IMR-90 (cell line): Measurements from ENCODE around the gene SLC24A3. TPM values are rescaled to one million over a fixed set of nuclear protein-coding genes. Genes with fewer than 3 reads are reported as not detected.

Experiments used
- ATAC-seq: fragments of 200-7000 bp; cut with Tn5 transposase; 2 replicates; pipeline ENCODE4 v1.9.1; 2020; ENCODE audit warnings: low read depth, mild to moderate bottlenecking, moderate library complexity
- BruUV-seq: library from RNA; stranded (reverse); fragments of 400-500 nt; replicated peaks from 2 replicates; lab custom pipeline; 2021; lab: Mats Ljungman, UMichigan
- CTCF ChIA-PET: fragments of 300-600 bp; formaldehyde crosslinking; extraction: SDS; loops from one replicate; lab custom pipeline; 2021; ENCODE audit warnings: antibody characterized with exemption; lab: Yijun Ruan, JAX
- POLR2A ChIA-PET: fragments of 300-600 bp; sonication (Branson Sonifier 250); formaldehyde crosslinking; loops from one replicate; lab custom pipeline; 2022; ENCODE audit warnings: antibody characterized with exemption; ENCODE audit not compliant: unreplicated experiment; lab: Charles Lee
- DNase-seq: peaks from one replicate; pipeline ENCODE4 v3.0.0; 2013
- H2AFZ ChIP-seq: replicated peaks from 2 replicates; pipeline ENCODE3; 2013; ENCODE audit warnings: low read length, mild to moderate bottlenecking; ENCODE audit not compliant: poor library complexity
- H2AK5ac ChIP-seq: 2 replicates; pipeline ENCODE4 v1.6.1; 2013; ENCODE audit warnings: low read depth, low read length, inconsistent platforms
- H2AK9ac ChIP-seq: replicated peaks from 2 replicates; pipeline ENCODE3; 2013; ENCODE audit warnings: mild to moderate bottlenecking, low read depth, low read length, moderate library complexity; ENCODE audit not compliant: poor library complexity
- H2BK120ac ChIP-seq: 2 replicates; pipeline ENCODE4 v1.6.1; 2013; ENCODE audit warnings: low read depth, low read length, inconsistent platforms
- H2BK15ac ChIP-seq: 3 replicates; pipeline ENCODE4 v1.6.1; 2013; ENCODE audit warnings: low read depth, low read length, inconsistent platforms
- H2BK20ac ChIP-seq: 2 replicates; pipeline ENCODE4 v1.6.1; 2013; ENCODE audit warnings: low read depth, mild to moderate bottlenecking, inconsistent platforms, low read length, moderate library complexity
- H2BK5ac ChIP-seq: 2 replicates; pipeline ENCODE4 v1.6.1; 2013; ENCODE audit warnings: mild to moderate bottlenecking, low read depth, low read length, inconsistent platforms; ENCODE audit not compliant: poor library complexity, severe bottlenecking
- H3K14ac ChIP-seq: replicated peaks from 2 replicates; pipeline ENCODE4 v1.6.1; 2013; ENCODE audit warnings: low read depth, low read length, inconsistent platforms
- H3K18ac ChIP-seq: 2 replicates; pipeline ENCODE4 v1.6.1; 2013; ENCODE audit warnings: low read depth, low read length, control low read depth
- H3K23ac ChIP-seq: 2 replicates; pipeline ENCODE4 v1.6.1; 2013; ENCODE audit warnings: low read depth, low read length, inconsistent platforms
- H3K27ac ChIP-seq: 2 replicates; pipeline ENCODE4 v1.5.1; 2013; ENCODE audit warnings: mild to moderate bottlenecking, control low read depth, low read length; ENCODE audit not compliant: insufficient read depth
- H3K27me3 ChIP-seq: 2 replicates; pipeline ENCODE4 v1.6.1; 2013; ENCODE audit warnings: low read length; ENCODE audit not compliant: control insufficient read depth, insufficient read depth
- H3K36me3 ChIP-seq: 2 replicates; pipeline ENCODE4 v1.6.1; 2013; ENCODE audit warnings: low read length, mixed read lengths; ENCODE audit not compliant: control insufficient read depth, insufficient read depth
- H3K4ac ChIP-seq: 2 replicates; pipeline ENCODE4 v1.6.1; 2013; ENCODE audit warnings: low read depth, low read length, inconsistent platforms
- H3K4me1 ChIP-seq: 2 replicates; pipeline ENCODE4 v1.6.1; 2013; ENCODE audit warnings: low read length, mixed read lengths; ENCODE audit not compliant: control insufficient read depth, insufficient read depth
- H3K4me2 ChIP-seq: 2 replicates; pipeline ENCODE4 v1.6.1; 2013; ENCODE audit warnings: low read depth, mild to moderate bottlenecking, control low read depth, low read length, moderate library complexity
- H3K4me3 ChIP-seq: 2 replicates; pipeline ENCODE4 v1.5.1; 2013; ENCODE audit warnings: low read depth, mild to moderate bottlenecking, control low read depth, low read length, moderate library complexity; ENCODE audit not compliant: insufficient read depth
- H3K56ac ChIP-seq: 2 replicates; pipeline ENCODE4 v1.6.1; 2013; ENCODE audit warnings: low read length, inconsistent platforms; ENCODE audit not compliant: insufficient read depth; ENCODE audit errors: extremely low read depth
- H3K79me1 ChIP-seq, 2 experiments: 2 replicates each; pipeline ENCODE4 v1.6.1; 2013; ENCODE audit warnings: low read length in 2 of 2, inconsistent platforms in 1 of 2, low read depth in 1 of 2
- H3K9ac ChIP-seq: 2 replicates; pipeline ENCODE4 v1.6.1; 2013; ENCODE audit warnings: low read depth, low read length, control low read depth
- H3K9me1 ChIP-seq: 2 replicates; pipeline ENCODE4 v1.6.1; 2013; ENCODE audit warnings: low read length, inconsistent platforms; ENCODE audit not compliant: insufficient read depth
- H3K9me3 ChIP-seq: 2 replicates; pipeline ENCODE4 v1.6.1; 2013; ENCODE audit warnings: low read length; ENCODE audit not compliant: control insufficient read depth, insufficient read depth
- H4K20me1 ChIP-seq: 2 replicates; pipeline ENCODE4 v1.6.1; 2013; ENCODE audit warnings: low read length, inconsistent platforms; ENCODE audit not compliant: insufficient read depth
- H4K5ac ChIP-seq: 2 replicates; pipeline ENCODE4 v1.6.1; 2013; ENCODE audit warnings: mild to moderate bottlenecking, low read depth, low read length, control low read depth
- H4K8ac ChIP-seq, 2 experiments: 2 replicates each; pipeline ENCODE4 v1.6.1; 2013; ENCODE audit warnings: low read depth in 2 of 2, low read length in 2 of 2, control low read depth in 1 of 2, inconsistent platforms in 1 of 2
- H4K91ac ChIP-seq: 2 replicates; pipeline ENCODE4 v1.6.1; 2013; ENCODE audit warnings: low read depth, low read length, inconsistent platforms; ENCODE audit not compliant: insufficient read depth
- ELK1 ChIP-seq: fragments of 150-350 bp; IDR thresholded peaks from 2 replicates; pipeline ENCODE4 v1.6.1; 2016; ENCODE audit warnings: low read depth, mild to moderate bottlenecking, low read length, moderate library complexity, borderline replicate concordance
- FOS ChIP-seq: fragments of 150-350 bp; IDR thresholded peaks from 2 replicates; pipeline ENCODE4 v1.6.1; 2016; ENCODE audit warnings: low read depth, low read length
- MAZ ChIP-seq: IDR thresholded peaks from 2 replicates; pipeline ENCODE4 v1.6.1; 2012; ENCODE audit warnings: low read depth, mild to moderate bottlenecking, low read length, improper control_type of control experiment, moderate library complexity, borderline replicate concordance
- WGBS, 2 experiments: methylation state at CpG; one replicate each; pipeline versions ENCODE4 v1.1.5 to v1.1.7; 2013; ENCODE audit warnings: missing lambda C conversion rate in 2 of 2; ENCODE audit not compliant: insufficient read length in 1 of 2; ENCODE audit errors: extremely low coverage in 2 of 2; 5-methylcytosine and 5-hydroxymethylcytosine counted together
- dilution Hi-C: fragments of 300-500 bp; cut with HindIII; formaldehyde crosslinking; loops from one replicate; pipeline ENCODE4 v1.14.3; 2018; ENCODE audit warnings: low sequenced_read_pairs; ENCODE audit not compliant: unreplicated experiment
- in situ Hi-C: fragments of 300-500 bp; cut with MboI; formaldehyde crosslinking; loops from 3 replicates; pipeline ENCODE4 v1.14.3; 2019; ENCODE audit warnings: low sequenced_read_pairs, inconsistent platforms, mixed read lengths
- intact Hi-C: fragments of 100-400 bp; cut with micrococcal nuclease; formaldehyde crosslinking; loops from 2 replicates; pipeline ENCODE4 v1.10.0; 2022
- polyA plus RNA-seq, 3 experiments: library from polyadenylated mRNA; depleted of rRNA; stranded (reverse); fragments of >200 nt; gene quantifications; 2 replicates each; pipeline ENCODE4 v1.2.3, GENCODE V29; 2012; ENCODE audit warnings: low replicate concordance in 1 of 3
- total RNA-seq: library from RNA; depleted of rRNA; stranded (reverse); fragments of >200 nt; gene quantifications from 2 replicates; pipeline ENCODE4 v1.2.3, GENCODE V29; 2012

Gene SLC24A3
- total and polyA plus RNA-seq, 2 of the 4 experiments (the other 2 are of a cell fraction) = not detected

GRCh38 chr20:19508449-19508848 lies 296.0 kb downstream of the SLC24A3 start:
- Histone ChIP-seq H3K4ac (no peak overlapping the region), H3K27me3 (no peaks in the 10 kb centered on the region), H3K4me1 (no peaks in the 10 kb centered on the region), H2AK9ac (no peak overlapping the region), H3K79me1 (no peaks in the 10 kb centered on the region), H2BK20ac (no peak overlapping the region), H4K8ac (no peak overlapping the region), H3K56ac (no peak overlapping the region), H2BK5ac (no peak overlapping the region), H3K23ac (no peak overlapping the region), H4K5ac (no peak overlapping the region), H2AFZ (no peak overlapping the region), H3K18ac (no peak overlapping the region), H3K9me3 (no peaks in the 10 kb centered on the region), H3K4me2 (no peak overlapping the region), H2BK120ac (no peak overlapping the region), H2AK5ac (no peak overlapping the region), H4K91ac (no peak overlapping the region), H4K20me1 (no peaks in the 10 kb centered on the region), H3K27ac (no peak overlapping the region), H3K9me1 (no peaks in the 10 kb centered on the region), H3K9ac (no peak overlapping the region), H3K36me3 (no peaks in the 10 kb centered on the region), H3K14ac (no peak overlapping the region), H3K4me3 (no peak overlapping the region), H2BK15ac (no peak overlapping the region)
- no peak for TF ChIP-seq ELK1
- no peak for TF ChIP-seq FOS
- TF ChIP-seq MAZ = no peak
- no TSS peak for BruUV-seq
- 0% methylated on average over 1 of the region's 5 CpGs; no CpG with 5 or more reads in 1 of the 2 experiments for WGBS, 2 experiments
- in situ Hi-C loops = no loop called here
- intact Hi-C loops = no loop called here
- DNase-seq (no peak), ATAC-seq (no peak)
- ChIA-PET CTCF (no interaction called here), POLR2A (no interaction called here)
- dilution Hi-C loops = no loop called here
